ENCODE results near the gene IRAK2.

- TF ChIP-seq CTCF (IDR thresholded peaks at IDR 0.05; ENCODE audit: insufficient read depth, low read depth, low read length) (no peak), EZH2 (IDR thresholded peaks at IDR 0.05; ENCODE audit: insufficient read depth, low read length) (no peak)
These were observed 128.0 kb downstream of the IRAK2 start, which contains the start of gene GHRL for GRCh38 chr3:10292505-10293419.

Measured in astrocyte (in vitro differentiated cells and primary cell).